CD4-positive, alpha-beta T cell (primary cell): ENCODE data around the gene SFRP5. TPM values are rescaled to one million over a fixed set of nuclear protein-coding genes. Genes with fewer than 3 reads are reported as not detected.

ENCODE experiments used
- ATAC-seq: fragments of 200-7000 bp; cut with Tn5 transposase; one replicate; pipeline ENCODE4 v1.10.0; 2022; ENCODE audit warnings: mild to moderate bottlenecking; ENCODE audit not compliant: poor library complexity
- CTCF ChIA-PET: fragments of 350-600 bp; sonication (Branson Sonifier 250); formaldehyde crosslinking; loops from one replicate; lab custom pipeline; 2021; ENCODE audit warnings: antibody characterized with exemption, inconsistent platforms; lab: Charles Lee
- POLR2A ChIA-PET: fragments of 350-600 bp; sonication (Branson Sonifier 250); formaldehyde crosslinking; loops from one replicate; lab custom pipeline; 2021; ENCODE audit warnings: antibody characterized with exemption, inconsistent platforms; lab: Charles Lee
- DNase-seq, 14 experiments: peaks; one replicate each; pipeline ENCODE4 v3.0.0-alpha.2; 2013 to 2020; ENCODE audit warnings: mixed read lengths in 2 of 14
- H3K27ac ChIP-seq, 2 donors: one replicate each; pipeline versions ENCODE4 v1.5.1 to v1.7.0; 2013; ENCODE audit warnings: low read length in 2 of 2, low read depth in 1 of 2, mild to moderate bottlenecking in 1 of 2
- H3K27me3 ChIP-seq, 2 experiments: 1 replicate in 1 of 2; 2 replicates in 1 of 2; pipeline versions ENCODE4 v1.6.1 to v1.7.0; 2013; ENCODE audit warnings: low read length in 2 of 2, control low read depth in 1 of 2, mild to moderate bottlenecking in 1 of 2, moderate library complexity in 1 of 2; ENCODE audit not compliant: insufficient read depth in 2 of 2, control insufficient read depth in 1 of 2
- H3K36me3 ChIP-seq: one replicate; pipeline ENCODE4 v1.6.1; 2013; ENCODE audit warnings: low read length, control low read depth; ENCODE audit not compliant: insufficient read depth
- H3K4me1 ChIP-seq: one replicate; pipeline ENCODE4 v1.6.1; 2013; ENCODE audit warnings: low read length, control low read depth; ENCODE audit not compliant: insufficient read depth
- H3K4me3 ChIP-seq: one replicate; pipeline ENCODE4 v1.5.1; 2013; ENCODE audit warnings: mild to moderate bottlenecking, low read length, moderate library complexity
- H3K9me3 ChIP-seq, 2 experiments: 1 replicate in 1 of 2; 2 replicates in 1 of 2; pipeline versions ENCODE4 v1.6.1 to v1.7.0; 2013; ENCODE audit warnings: low read length in 2 of 2, mild to moderate bottlenecking in 2 of 2, control low read depth in 1 of 2, moderate library complexity in 1 of 2; ENCODE audit not compliant: control insufficient read depth in 1 of 2, insufficient read depth in 1 of 2
- H3K27ac Mint-ChIP-seq: one replicate; pipeline ENCODE4 v1.8.0; 2020; ENCODE audit warnings: mixed read lengths
- H3K27me3 Mint-ChIP-seq: one replicate; pipeline ENCODE4 v1.8.0; 2021; ENCODE audit warnings: mixed read lengths
- H3K36me3 Mint-ChIP-seq: one replicate; pipeline ENCODE4 v1.8.0; 2021; ENCODE audit warnings: low read depth, mixed read lengths
- H3K4me1 Mint-ChIP-seq: one replicate; pipeline ENCODE4 v1.8.0; 2021; ENCODE audit warnings: low read depth, mixed read lengths
- H3K4me3 Mint-ChIP-seq: one replicate; pipeline ENCODE4 v1.8.0; 2020; ENCODE audit warnings: mild to moderate bottlenecking, mixed read lengths
- H3K9me3 Mint-ChIP-seq: one replicate; pipeline ENCODE4 v1.8.0; 2020; ENCODE audit warnings: mixed read lengths
- CTCF ChIP-seq: fragments of 200-600 bp; IDR thresholded peaks from one replicate; pipeline ENCODE4 v1.8.0; 2022; ENCODE audit warnings: antibody characterized with exemption, mild to moderate bottlenecking
- intact Hi-C, 2 experiments: fragments of 100-400 bp; cut with DNase I in 1 of 2; cut with micrococcal nuclease in 1 of 2; formaldehyde crosslinking; loops; one replicate each; pipeline versions ENCODE4 v1.15.1 to v1.9.0; 2023 to 2025; cut with DNase I, micrococcal nuclease
- total RNA-seq, 174 experiments: library from RNA in 2 of 174; stranded (reverse) in 2 of 174; gene quantifications; one replicate each; pipeline ENCODE4 v1.2.3 and lab custom pipeline; 2021 to 2026

The SFRP5 gene
- total RNA-seq, 2 experiments from 2014 or later, result not detected

GRCh38 chr10:97729014-97729413 lies 42.8 kb downstream of the SFRP5 start:
- no peak for ATAC-seq
- no peaks in the 10 kb centered on the region for H3K36me3 Mint-ChIP-seq
- no peak overlapping the region for H3K27ac Mint-ChIP-seq
- intact Hi-C loops, result no loop called here
- ChIA-PET CTCF (no interaction called here), POLR2A (no interaction called here)
- H3K36me3 ChIP-seq, result no peaks in the 10 kb centered on the region
- no peak for TF ChIP-seq CTCF
- H3K27me3 Mint-ChIP-seq, result peaks cover 12% of the 10 kb centered on the region
- no peaks in the 10 kb centered on the region for H3K9me3 ChIP-seq
- H3K4me1 Mint-ChIP-seq, result no peaks in the 10 kb centered on the region
- no peak for DNase-seq
- no peaks in the 10 kb centered on the region for H3K9me3 Mint-ChIP-seq
- H3K4me3 Mint-ChIP-seq, result no peak overlapping the region
- no peaks in the 10 kb centered on the region for H3K27me3 ChIP-seq
- no peak overlapping the region for H3K27ac ChIP-seq
- H3K4me3 ChIP-seq, result no peak overlapping the region
- no peaks in the 10 kb centered on the region for H3K4me1 ChIP-seq

GRCh38 chr10:97726636-97727178 lies 45.1 kb downstream of the SFRP5 start:
- no peak for ATAC-seq
- no peak overlapping the region for H3K27ac ChIP-seq
- H3K4me3 Mint-ChIP-seq, result no peak overlapping the region

GRCh38 chr10:97724341-97724941 lies 47.4 kb downstream of the SFRP5 start:
- peak in 1 of 14 experiments; percentile 35 for DNase-seq

More at GRCh38 chr10:97726636-97727178, 45.1 kb downstream of the SFRP5 start:
- no peaks in the 10 kb centered on the region for H3K9me3 Mint-ChIP-seq
- Histone ChIP-seq H3K4me3 (no peak overlapping the region), H3K9me3 (no peaks in the 10 kb centered on the region), H3K36me3 (no peaks in the 10 kb centered on the region), H3K27me3 (no peaks in the 10 kb centered on the region), H3K4me1 (no peaks in the 10 kb centered on the region)
- no peak for DNase-seq
- POLR2A ChIA-PET, result interaction anchor here (1.4 kb wide), 1 partner anchor 10 kb away, joined by 4 read pairs; the partner anchor contains the start of gene ZFYVE27
- no peaks in the 10 kb centered on the region for H3K36me3 Mint-ChIP-seq
- intact Hi-C loops, result no loop called here
- no peaks in the 10 kb centered on the region for H3K4me1 Mint-ChIP-seq
- CTCF ChIA-PET, result interaction anchor here (0.9 to 2.0 kb wide), 2 partner anchors 17 to 25 kb away, joined by 4 to 6 read pairs; no protein-coding TSS in a partner anchor
- peaks cover 12% of the 10 kb centered on the region for H3K27me3 Mint-ChIP-seq
- no peak overlapping the region for H3K27ac Mint-ChIP-seq
- no peak for TF ChIP-seq CTCF

More at GRCh38 chr10:97724341-97724941, 47.4 kb downstream of the SFRP5 start:
- TF ChIP-seq CTCF, result no peak
- H3K27me3 ChIP-seq, result no peaks in the 10 kb centered on the region
- no peaks in the 10 kb centered on the region for H3K9me3 ChIP-seq
- Mint-ChIP-seq H3K27ac (no peak overlapping the region), H3K27me3 (peaks cover 12% of the 10 kb centered on the region), H3K9me3 (no peaks in the 10 kb centered on the region), H3K4me3 (no peak overlapping the region), H3K4me1 (no peaks in the 10 kb centered on the region), H3K36me3 (no peaks in the 10 kb centered on the region)
- ChIA-PET CTCF (interaction anchor here (0.7 to 1.5 kb wide), 6 partner anchors 9 to 34 kb away, joined by 3 to 7 read pairs (median 4); no protein-coding TSS in a partner anchor), POLR2A (interaction anchor here (0.9 kb wide), 1 partner anchor 12 kb away, joined by 3 read pairs; the partner anchor contains the start of gene ZFYVE27)
- no peak for ATAC-seq
- H3K36me3 ChIP-seq, result no peaks in the 10 kb centered on the region
- no peak overlapping the region for H3K4me3 ChIP-seq
- intact Hi-C loops, result no loop called here
- H3K27ac ChIP-seq, result no peak overlapping the region
- no peaks in the 10 kb centered on the region for H3K4me1 ChIP-seq
